HCT116 (cell line): ENCODE measurements around the gene C2CD3. TPM values are rescaled to one million over a fixed set of nuclear protein-coding genes. Genes with fewer than 3 reads are reported as not detected.

ENCODE experiments used
- ATAC-seq: fragments of 200-7000 bp; cut with Tn5 transposase; 2 replicates; pipeline ENCODE4 v1.9.1; 2020; ENCODE audit warnings: mild to moderate bottlenecking, moderate library complexity
- BruUV-seq: library from RNA; stranded (reverse); fragments of 400-500 nt; replicated peaks from 2 replicates; lab custom pipeline; 2021; lab: Mats Ljungman, UMichigan
- CTCF ChIA-PET: fragments of 300-600 bp; sonication (Branson Sonifier 250); formaldehyde crosslinking; loops from one replicate; lab custom pipeline; 2021; ENCODE audit warnings: antibody characterized with exemption; lab: Charles Lee
- POLR2A ChIA-PET: fragments of 300-600, 350-600 bp; sonication (Branson Sonifier 250); formaldehyde crosslinking; loops from one replicate; lab custom pipeline; 2021; ENCODE audit warnings: antibody characterized with exemption; lab: Charles Lee
- RAD21 ChIA-PET, 2 experiments: fragments of 300-600 bp; sonication (Branson Sonifier 250); formaldehyde crosslinking; loops; one replicate each; lab custom pipeline; 2023; ENCODE audit warnings: low total read pairs in 2 of 2; ENCODE audit not compliant: uncharacterized antibody in 2 of 2, unreplicated experiment in 2 of 2, low non-redundant PET in 1 of 2; lab: Charles Lee
- DNase-seq: peaks from one replicate; pipeline ENCODE4 v3.0.0-alpha.2; 2010; ENCODE audit warnings: low read depth, low spot score
- H2AFZ ChIP-seq: fragments of 200-600 bp; shearing (Covaris generic), sonication (generic); 2 replicates; pipeline ENCODE4 v1.6.1; 2017; ENCODE audit warnings: low read depth, mixed run types, mixed read lengths, antibody characterized with exemption, low read length; ENCODE audit not compliant: poor library complexity, severe bottlenecking
- H3K27ac ChIP-seq: 2 replicates; pipeline ENCODE4 v1.5.1; 2012; ENCODE audit warnings: low read depth, low read length
- H3K27me3 ChIP-seq: fragments of 200-600 bp; sonication (generic); 2 replicates; pipeline ENCODE4 v1.6.1; 2016; ENCODE audit warnings: mixed run types, low read length, mixed read lengths; ENCODE audit not compliant: insufficient read depth
- H3K36me3 ChIP-seq, 2 experiments: fragments of 200-500 bp in 1 of 2; fragments of 200-600 bp in 1 of 2; sonication (Bioruptor generic) in 1 of 2; sonication (generic) in 1 of 2; 2 replicates each; pipeline versions ENCODE4 v1.5.1 to v1.6.1; 2014 to 2016; ENCODE audit warnings: low read length in 2 of 2, inconsistent platforms in 1 of 2, mixed read lengths in 1 of 2, mixed run types in 1 of 2; ENCODE audit not compliant: insufficient read depth in 2 of 2, control insufficient read depth in 1 of 2
- H3K4me1 ChIP-seq, 2 experiments: fragments of 200-600 bp in 1 of 2; sonication (generic) in 1 of 2; 2 replicates each; pipeline versions ENCODE4 v1.5.1 to v1.6.1; 2012 to 2017; ENCODE audit warnings: low read length in 2 of 2, inconsistent platforms in 1 of 2, mild to moderate bottlenecking in 1 of 2, mixed read lengths in 1 of 2, mixed run types in 1 of 2, moderate library complexity in 1 of 2; ENCODE audit not compliant: insufficient read depth in 2 of 2, control insufficient read depth in 1 of 2
- H3K4me2 ChIP-seq: fragments of 200-600 bp; sonication (generic); 2 replicates; pipeline ENCODE4 v1.6.1; 2017; ENCODE audit warnings: mixed run types, low read length, mixed read lengths
- H3K4me3 ChIP-seq, 2 experiments: fragments of 200-600 bp in 1 of 2; sonication (generic) in 1 of 2; replicated peaks in 1 of 2; 2 replicates each; pipeline ENCODE4 v1.5.1; 2011 to 2016; ENCODE audit warnings: low read length in 2 of 2, control low read depth in 1 of 2, low read depth in 1 of 2, mild to moderate bottlenecking in 1 of 2, mixed read lengths in 1 of 2, mixed run types in 1 of 2
- H3K79me2 ChIP-seq: fragments of 200-600 bp; sonication (generic); 2 replicates; pipeline ENCODE4 v1.6.1; 2017; ENCODE audit warnings: mild to moderate bottlenecking, mixed run types, low read length, moderate library complexity, mixed read lengths; ENCODE audit not compliant: insufficient read depth
- H3K9ac ChIP-seq: fragments of 200-600 bp; sonication (generic); 2 replicates; pipeline ENCODE4 v1.6.1; 2016; ENCODE audit warnings: low read length, mixed read lengths
- H3K9me2 ChIP-seq: fragments of 200-600 bp; sonication (generic), shearing (Covaris generic); 2 replicates; pipeline ENCODE4 v1.6.1; 2017; ENCODE audit warnings: mixed run types, mild to moderate bottlenecking, moderate library complexity; ENCODE audit not compliant: insufficient read depth
- H3K9me3 ChIP-seq, 2 experiments: fragments of 200-500 bp in 1 of 2; fragments of 200-600 bp in 1 of 2; sonication (Bioruptor generic) in 1 of 2; sonication (generic) in 1 of 2; 2 replicates each; pipeline ENCODE4 v1.6.1; 2014 to 2017; ENCODE audit warnings: low read length in 2 of 2, mixed read lengths in 2 of 2, inconsistent platforms in 1 of 2, low read depth in 1 of 2, mild to moderate bottlenecking in 1 of 2, mixed run types in 1 of 2, moderate library complexity in 1 of 2; ENCODE audit not compliant: control insufficient read depth in 1 of 2, insufficient read depth in 1 of 2
- H4K20me1 ChIP-seq: fragments of 200-600 bp; sonication (generic), shearing (Covaris generic); 2 replicates; pipeline ENCODE4 v1.6.1; 2017; ENCODE audit warnings: mixed run types, mild to moderate bottlenecking, moderate library complexity; ENCODE audit not compliant: insufficient read depth
- ELF1 ChIP-seq: IDR thresholded peaks from 2 replicates; pipeline ENCODE4 v1.6.1; 2012; ENCODE audit warnings: low read depth, borderline replicate concordance
- FOSL1 ChIP-seq: IDR thresholded peaks from 2 replicates; pipeline ENCODE4 v1.6.1; 2012; ENCODE audit warnings: low read depth
- POLR2A ChIP-seq: IDR thresholded peaks from 2 replicates; pipeline ENCODE4 v1.7.0; 2011; ENCODE audit warnings: borderline replicate concordance; ENCODE audit not compliant: insufficient read depth, insufficient read length; ENCODE audit errors: extremely low read depth
- POLR2AphosphoS5 ChIP-seq: IDR thresholded peaks from 2 replicates; pipeline ENCODE4 v1.6.1; 2011; ENCODE audit warnings: mild to moderate bottlenecking, low read depth, low read length, moderate library complexity
- RAD21 ChIP-seq: IDR thresholded peaks from 2 replicates; pipeline ENCODE4 v1.6.1; 2012; ENCODE audit warnings: low read depth, mild to moderate bottlenecking
- SP1 ChIP-seq: IDR thresholded peaks from 2 replicates; pipeline ENCODE4 v1.6.1; 2012; ENCODE audit warnings: low read depth
- YY1 ChIP-seq: IDR thresholded peaks from 2 replicates; pipeline ENCODE4 v1.6.1; 2011; ENCODE audit warnings: low read length, low read depth, moderate library complexity, mild to moderate bottlenecking; ENCODE audit not compliant: insufficient replicate concordance; ENCODE audit errors: extremely low read depth
- ZBTB33 ChIP-seq: IDR thresholded peaks from 2 replicates; pipeline ENCODE4 v1.6.1; 2011; ENCODE audit warnings: mild to moderate bottlenecking, low read length, moderate library complexity; ENCODE audit not compliant: insufficient replicate concordance; ENCODE audit errors: extremely low read depth
- ZFX ChIP-seq: fragments of 450-650 bp; IDR thresholded peaks from 2 replicates; pipeline ENCODE4 v1.6.1; 2017
- intact Hi-C: fragments of 100-400 bp; cut with micrococcal nuclease; formaldehyde crosslinking; loops from 2 replicates; pipeline ENCODE4 v1.10.0; 2022
- total RNA-seq: library from RNA; stranded (reverse); gene quantifications from one replicate; pipeline ENCODE4 v1.2.1, GENCODE V29; 2021; ENCODE audit not compliant: unreplicated experiment
- TF ChIP-seq, protein P1 (sequence below): IDR thresholded peaks from 2 replicates; pipeline ENCODE4 v1.6.1; 2012
- TF ChIP-seq, protein P2 (sequence below): IDR thresholded peaks from 2 replicates; pipeline ENCODE4 v1.6.1; 2012

Gene C2CD3
- total RNA-seq, 1 experiment from 2014 or later = 30.6 TPM

- no peak overlapping the region for H3K4me3 ChIP-seq
- H3K9me2 ChIP-seq = no peaks in the 10 kb centered on the region
- ChIA-PET RAD21 (no interaction called here), CTCF (no interaction called here)
- no peak overlapping the region for H3K9ac ChIP-seq
- no TSS peak for BruUV-seq
- no peak for ATAC-seq
- H3K4me1 ChIP-seq = no peaks in the 10 kb centered on the region
- no peak overlapping the region for H2AFZ ChIP-seq
- no peaks in the 10 kb centered on the region for H3K36me3 ChIP-seq
- no peaks in the 10 kb centered on the region for H4K20me1 ChIP-seq
- no peak overlapping the region for H3K27ac ChIP-seq
- no peak overlapping the region for H3K4me2 ChIP-seq
- H3K9me3 ChIP-seq = no peaks in the 10 kb centered on the region
- TF ChIP-seq SP1 = no peak
- no peak for TF ChIP-seq POLR2AphosphoS5
- no peak for TF ChIP-seq ZFX
- no peak for TF ChIP-seq POLR2A
- no peak for TF ChIP-seq ZBTB33
- no peak for TF ChIP-seq ELF1
- TF ChIP-seq, protein P1, sequence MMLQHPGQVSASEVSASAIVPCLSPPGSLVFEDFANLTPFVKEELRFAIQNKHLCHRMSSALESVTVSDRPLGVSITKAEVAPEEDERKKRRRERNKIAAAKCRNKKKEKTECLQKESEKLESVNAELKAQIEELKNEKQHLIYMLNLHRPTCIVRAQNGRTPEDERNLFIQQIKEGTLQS = no peak
- no peak for TF ChIP-seq RAD21
- TF ChIP-seq, protein P2, sequence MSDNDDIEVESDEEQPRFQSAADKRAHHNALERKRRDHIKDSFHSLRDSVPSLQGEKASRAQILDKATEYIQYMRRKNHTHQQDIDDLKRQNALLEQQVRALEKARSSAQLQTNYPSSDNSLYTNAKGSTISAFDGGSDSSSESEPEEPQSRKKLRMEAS = no peak
- TF ChIP-seq FOSL1 = no peak
- TF ChIP-seq YY1 = no peak
- TF ChIP-seq, all 23 proteins: peak for 0
- no peaks in the 10 kb centered on the region for H3K27me3 ChIP-seq
- H3K79me2 ChIP-seq = no peaks in the 10 kb centered on the region
- intact Hi-C loops = no loop called here
- DNase-seq = no peak
- POLR2A ChIA-PET = no interaction called here
Measured at GRCh38 chr11:74005721-74006517, 164.9 kb downstream of the C2CD3 start.
